CD4-positive, alpha-beta T cell (primary cell): ENCODE measurements around the gene TRAK1. TPM values are rescaled to one million over a fixed set of nuclear protein-coding genes. Genes with fewer than 3 reads are reported as not detected.
"Not testable (repeated sequence)": the region's sequence is repeated elsewhere in the genome, so short reads cannot be mapped to it uniquely, and the experiment has no call there.

Experiments used
- ATAC-seq: fragments of 200-7000 bp; cut with Tn5 transposase; one replicate; pipeline ENCODE4 v1.10.0; 2022; ENCODE audit warnings: mild to moderate bottlenecking; ENCODE audit not compliant: poor library complexity
- CTCF ChIA-PET: fragments of 350-600 bp; sonication (Branson Sonifier 250); formaldehyde crosslinking; loops from one replicate; lab custom pipeline; 2021; ENCODE audit warnings: antibody characterized with exemption, inconsistent platforms; lab: Charles Lee
- POLR2A ChIA-PET: fragments of 350-600 bp; sonication (Branson Sonifier 250); formaldehyde crosslinking; loops from one replicate; lab custom pipeline; 2021; ENCODE audit warnings: antibody characterized with exemption, inconsistent platforms; lab: Charles Lee
- DNase-seq, 14 experiments: peaks; one replicate each; pipeline ENCODE4 v3.0.0-alpha.2; 2013 to 2020; ENCODE audit warnings: mixed read lengths in 2 of 14
- H3K27ac ChIP-seq, 2 donors: one replicate each; pipeline versions ENCODE4 v1.5.1 to v1.7.0; 2013; ENCODE audit warnings: low read length in 2 of 2, low read depth in 1 of 2, mild to moderate bottlenecking in 1 of 2
- H3K27me3 ChIP-seq, 2 experiments: 1 replicate in 1 of 2; 2 replicates in 1 of 2; pipeline versions ENCODE4 v1.6.1 to v1.7.0; 2013; ENCODE audit warnings: low read length in 2 of 2, control low read depth in 1 of 2, mild to moderate bottlenecking in 1 of 2, moderate library complexity in 1 of 2; ENCODE audit not compliant: insufficient read depth in 2 of 2, control insufficient read depth in 1 of 2
- H3K36me3 ChIP-seq: one replicate; pipeline ENCODE4 v1.6.1; 2013; ENCODE audit warnings: low read length, control low read depth; ENCODE audit not compliant: insufficient read depth
- H3K4me1 ChIP-seq: one replicate; pipeline ENCODE4 v1.6.1; 2013; ENCODE audit warnings: low read length, control low read depth; ENCODE audit not compliant: insufficient read depth
- H3K4me3 ChIP-seq: one replicate; pipeline ENCODE4 v1.5.1; 2013; ENCODE audit warnings: mild to moderate bottlenecking, low read length, moderate library complexity
- H3K9me3 ChIP-seq, 2 experiments: 1 replicate in 1 of 2; 2 replicates in 1 of 2; pipeline versions ENCODE4 v1.6.1 to v1.7.0; 2013; ENCODE audit warnings: low read length in 2 of 2, mild to moderate bottlenecking in 2 of 2, control low read depth in 1 of 2, moderate library complexity in 1 of 2; ENCODE audit not compliant: control insufficient read depth in 1 of 2, insufficient read depth in 1 of 2
- H3K27ac Mint-ChIP-seq: one replicate; pipeline ENCODE4 v1.8.0; 2020; ENCODE audit warnings: mixed read lengths
- H3K27me3 Mint-ChIP-seq: one replicate; pipeline ENCODE4 v1.8.0; 2021; ENCODE audit warnings: mixed read lengths
- H3K36me3 Mint-ChIP-seq: one replicate; pipeline ENCODE4 v1.8.0; 2021; ENCODE audit warnings: low read depth, mixed read lengths
- H3K4me1 Mint-ChIP-seq: one replicate; pipeline ENCODE4 v1.8.0; 2021; ENCODE audit warnings: low read depth, mixed read lengths
- H3K4me3 Mint-ChIP-seq: one replicate; pipeline ENCODE4 v1.8.0; 2020; ENCODE audit warnings: mild to moderate bottlenecking, mixed read lengths
- H3K9me3 Mint-ChIP-seq: one replicate; pipeline ENCODE4 v1.8.0; 2020; ENCODE audit warnings: mixed read lengths
- CTCF ChIP-seq: fragments of 200-600 bp; IDR thresholded peaks from one replicate; pipeline ENCODE4 v1.8.0; 2022; ENCODE audit warnings: antibody characterized with exemption, mild to moderate bottlenecking
- intact Hi-C, 2 experiments: fragments of 100-400 bp; cut with DNase I in 1 of 2; cut with micrococcal nuclease in 1 of 2; formaldehyde crosslinking; loops; one replicate each; pipeline versions ENCODE4 v1.15.1 to v1.9.0; 2023 to 2025; cut with DNase I, micrococcal nuclease
- total RNA-seq, 174 experiments: library from RNA in 2 of 174; stranded (reverse) in 2 of 174; gene quantifications; one replicate each; pipeline ENCODE4 v1.2.3 and lab custom pipeline; 2021 to 2026

Gene TRAK1
- total RNA-seq, 2 experiments from 2014 or later, result 16.0 to 16.7 TPM

DNA sequence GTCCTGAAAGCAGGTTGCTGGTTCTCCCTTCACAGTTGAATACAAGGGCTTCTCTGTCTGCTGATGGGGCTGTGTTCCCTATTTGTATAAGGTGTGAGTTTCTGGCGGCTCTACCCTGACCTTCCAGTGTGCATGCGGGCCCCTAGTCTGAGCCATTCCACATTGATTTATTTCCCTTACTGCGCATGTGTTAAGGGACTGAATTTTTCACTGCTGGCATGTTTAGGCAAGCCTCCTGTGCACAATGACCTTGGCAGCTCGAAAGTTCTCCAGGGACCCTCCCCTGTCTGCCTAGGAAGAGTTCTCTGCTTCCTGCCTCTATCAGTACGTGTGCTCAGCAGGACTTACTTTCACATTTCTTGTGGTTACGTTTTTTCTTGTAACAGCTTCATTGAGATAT, 11.4 kb downstream of the TRAK1 start:
- TF ChIP-seq CTCF, result no peak
- H3K27ac Mint-ChIP-seq, result no peak overlapping the region

DNA sequence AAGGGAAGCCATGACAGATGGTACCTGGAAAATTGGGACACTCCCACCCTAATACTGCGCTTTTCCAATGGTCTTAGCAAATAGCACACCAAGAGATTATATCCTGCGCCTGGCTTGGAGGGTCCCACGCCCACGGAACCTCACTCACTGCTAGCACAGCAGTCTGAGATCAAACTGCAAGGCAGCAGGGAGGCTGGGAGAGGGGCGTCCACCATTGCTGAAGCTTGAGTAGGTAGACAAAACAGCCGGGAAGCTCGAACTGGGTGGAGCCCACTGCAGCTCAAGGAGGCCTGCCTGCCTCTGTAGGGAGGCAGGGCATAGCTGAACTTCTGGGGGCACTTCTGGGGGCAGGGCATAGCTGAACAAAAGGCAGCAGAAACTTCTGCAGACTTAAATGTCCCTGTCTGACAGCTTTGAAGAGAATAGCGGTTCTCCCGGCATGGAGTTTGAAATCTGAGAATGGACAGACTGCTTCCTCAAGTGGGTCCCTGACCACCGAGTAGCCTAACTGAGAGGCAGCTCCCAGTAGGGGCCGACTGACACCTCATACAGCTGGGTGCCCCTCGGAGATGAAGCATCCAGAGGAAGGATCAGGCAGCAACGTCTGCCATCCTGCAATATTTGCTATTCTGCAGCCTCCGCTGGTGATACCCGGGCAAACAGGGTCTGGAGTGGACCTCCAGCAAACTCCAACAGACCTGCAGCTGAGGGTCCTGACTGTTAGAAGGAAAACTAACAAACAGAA, 12.9 kb downstream of the TRAK1 start:
- DNase-seq, H3K36me3 ChIP-seq, H3K27me3 Mint-ChIP-seq, H3K9me3 Mint-ChIP-seq, H3K27ac Mint-ChIP-seq, ATAC-seq, intact Hi-C loops, H3K4me1 ChIP-seq, H3K4me3 Mint-ChIP-seq, H3K27ac ChIP-seq, H3K27me3 ChIP-seq, H3K4me1 Mint-ChIP-seq, H3K4me3 ChIP-seq, H3K9me3 ChIP-seq, CTCF ChIA-PET: not testable (repeated sequence)
- POLR2A ChIA-PET, result interaction anchor here (0.7 kb wide), 1 partner anchor 90 kb away, joined by 3 read pairs; no protein-coding TSS in a partner anchor
- peaks cover 11% of the 10 kb centered on the region for H3K36me3 Mint-ChIP-seq

More for the DNA sequence above, 11.4 kb downstream of the TRAK1 start:
- intact Hi-C loops, result no loop called here
- Mint-ChIP-seq H3K4me1 (no peaks in the 10 kb centered on the region), H3K4me3 (no peak overlapping the region), H3K36me3 (peaks cover 11% of the 10 kb centered on the region), H3K9me3 (no peaks in the 10 kb centered on the region), H3K27me3 (no peaks in the 10 kb centered on the region)
- Histone ChIP-seq H3K27ac (no peak overlapping the region), H3K4me3 (no peak overlapping the region), H3K4me1 (peaks cover 3% of the 10 kb centered on the region), H3K36me3 (no peaks in the 10 kb centered on the region), H3K27me3 (no peaks in the 10 kb centered on the region), H3K9me3 (no peaks in the 10 kb centered on the region)
- no peak for DNase-seq
- ATAC-seq, result no peak
- CTCF ChIA-PET, result no interaction called here
- POLR2A ChIA-PET, result no interaction called here

DNA sequence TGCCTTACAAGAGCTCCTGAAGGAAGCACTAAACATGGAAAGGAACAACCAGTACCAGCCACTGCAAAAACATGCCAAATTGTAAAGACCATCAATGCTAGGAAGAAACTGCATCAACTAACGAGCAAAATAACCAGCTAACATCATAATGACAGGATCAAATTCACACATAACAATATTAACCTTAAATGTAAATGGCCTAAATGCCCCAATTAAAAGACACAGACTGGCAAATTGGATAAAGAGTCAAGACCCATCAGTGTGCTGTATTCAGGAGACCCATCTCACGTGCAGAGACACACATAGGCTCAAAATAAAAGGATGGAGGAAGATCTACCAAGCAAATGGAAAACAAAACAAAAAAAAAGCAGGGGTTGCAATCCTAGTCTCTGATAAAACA, 14.8 kb downstream of the TRAK1 start:
- CTCF ChIA-PET, DNase-seq, intact Hi-C loops, H3K36me3 ChIP-seq, H3K27me3 Mint-ChIP-seq, H3K27me3 ChIP-seq, H3K4me1 Mint-ChIP-seq, ATAC-seq, H3K27ac ChIP-seq, H3K27ac Mint-ChIP-seq, H3K9me3 ChIP-seq, H3K9me3 Mint-ChIP-seq, POLR2A ChIA-PET, H3K4me3 Mint-ChIP-seq, H3K4me1 ChIP-seq, H3K4me3 ChIP-seq: not testable (repeated sequence)
- H3K36me3 Mint-ChIP-seq, result peaks cover 11% of the 10 kb centered on the region

DNA sequence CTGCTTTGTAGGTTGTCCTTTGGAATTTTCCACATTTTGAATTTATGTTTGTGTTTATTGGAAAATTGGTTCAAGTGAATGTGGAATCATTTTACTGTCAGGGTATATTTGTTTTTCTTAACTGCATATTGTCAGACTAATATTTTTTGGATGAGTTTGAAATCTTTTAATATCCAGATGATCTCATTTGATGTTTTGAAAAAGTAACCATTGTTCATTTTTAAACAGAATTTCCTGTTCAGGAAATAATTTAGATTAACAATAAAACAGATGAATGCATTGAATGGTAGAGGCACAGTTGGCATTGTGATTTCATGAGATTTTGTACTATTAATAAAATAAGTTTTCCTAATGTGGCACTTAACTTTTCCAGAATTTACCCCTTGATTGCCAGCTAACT, 15.5 kb downstream of the TRAK1 start:
- DNase-seq, result no peak
- no peaks in the 10 kb centered on the region for H3K4me1 ChIP-seq
- ATAC-seq, result no peak
- Mint-ChIP-seq H3K4me1 (no peaks in the 10 kb centered on the region), H3K9me3 (no peaks in the 10 kb centered on the region), H3K36me3 (peaks cover 11% of the 10 kb centered on the region), H3K27me3 (no peaks in the 10 kb centered on the region), H3K4me3 (no peak overlapping the region), H3K27ac (no peak overlapping the region)
- no peak for TF ChIP-seq CTCF
- POLR2A ChIA-PET, result no interaction called here
- CTCF ChIA-PET, result no interaction called here
- no peaks in the 10 kb centered on the region for H3K9me3 ChIP-seq
- intact Hi-C loops, result no loop called here
- no peaks in the 10 kb centered on the region for H3K27me3 ChIP-seq
- no peak overlapping the region for H3K4me3 ChIP-seq
- H3K36me3 ChIP-seq, result no peaks in the 10 kb centered on the region
- H3K27ac ChIP-seq, result no peak overlapping the region
